B cell (primary cell): ENCODE results near the gene EBP. TPM values are rescaled to one million over a fixed set of nuclear protein-coding genes. Genes with fewer than 3 reads are reported as not detected.

Experiments used
- ATAC-seq: fragments of 200-7000 bp; cut with Tn5 transposase; one replicate; pipeline ENCODE4 v1.10.0; 2021; ENCODE audit warnings: low read depth, mild to moderate bottlenecking, moderate number of reproducible peaks, moderate library complexity
- CTCF ChIA-PET: fragments of 350-600 bp; sonication (Branson Sonifier 250); formaldehyde crosslinking; loops from one replicate; lab custom pipeline; 2021; ENCODE audit warnings: antibody characterized with exemption, inconsistent platforms; lab: Charles Lee
- POLR2A ChIA-PET: fragments of 350-600 bp; sonication (Branson Sonifier 250); formaldehyde crosslinking; loops from one replicate; lab custom pipeline; 2021; ENCODE audit warnings: antibody characterized with exemption; lab: Charles Lee
- DNase-seq: peaks from one replicate; pipeline ENCODE4 v3.0.0; 2013
- H2AFZ ChIP-seq: 2 replicates; pipeline ENCODE4 v1.6.1; 2012; ENCODE audit warnings: mild to moderate bottlenecking, low read depth, low read length; ENCODE audit not compliant: insufficient read depth, poor library complexity, severe bottlenecking
- H3K27ac ChIP-seq, 2 donors: 1 replicate in 1 of 2; 2 replicates in 1 of 2; pipeline ENCODE4 v1.5.1; 2012 to 2013; ENCODE audit warnings: low read length in 2 of 2, mild to moderate bottlenecking in 2 of 2, moderate library complexity in 1 of 2
- H3K27me3 ChIP-seq, 4 experiments: fragments of 200-600 bp in 1 of 4; sonication (generic) in 1 of 4; replicated peaks in 1 of 4; 1 replicate in 2 of 4; 2 replicates in 2 of 4; pipeline versions ENCODE4 v1.6.1 to v1.7.0; 2013 to 2016; ENCODE audit warnings: low read length in 3 of 4, mild to moderate bottlenecking in 2 of 4, mixed read lengths in 1 of 4, moderate library complexity in 1 of 4; ENCODE audit not compliant: insufficient read depth in 4 of 4, control insufficient read depth in 3 of 4; ENCODE audit errors: control extremely low read depth in 1 of 4
- H3K36me3 ChIP-seq, 2 experiments: replicated peaks in 1 of 2; 1 replicate in 1 of 2; 2 replicates in 1 of 2; pipeline versions ENCODE4 v1.6.1 to v1.7.1; 2013; ENCODE audit warnings: low read length in 1 of 2; ENCODE audit not compliant: insufficient read depth in 2 of 2, control insufficient read depth in 1 of 2; ENCODE audit errors: control extremely low read depth in 1 of 2, extremely low read depth in 1 of 2
- H3K4me1 ChIP-seq, 2 donors: fragments of 200-600 bp in 1 of 2; sonication (generic) in 1 of 2; 1 replicate in 1 of 2; 2 replicates in 1 of 2; pipeline versions ENCODE4 v1.5.1 to v1.6.1; 2013 to 2017; ENCODE audit warnings: low read length in 2 of 2; ENCODE audit not compliant: control insufficient read depth in 2 of 2, insufficient read depth in 2 of 2
- H3K4me2 ChIP-seq: replicated peaks from 2 replicates; pipeline ENCODE3; 2012; ENCODE audit warnings: mild to moderate bottlenecking, low read depth, low read length; ENCODE audit not compliant: poor library complexity, severe bottlenecking
- H3K4me3 ChIP-seq, 5 experiments: fragments of 200-600 bp in 1 of 5; sonication (generic) in 1 of 5; 1 replicate in 3 of 5; 2 replicates in 2 of 5; pipeline versions ENCODE4 v1.5.1 to v1.7.0; 2011 to 2016; ENCODE audit warnings: low read length in 4 of 5, mild to moderate bottlenecking in 4 of 5, low read depth in 2 of 5, control low read depth in 1 of 5, moderate library complexity in 1 of 5; ENCODE audit not compliant: insufficient read depth in 1 of 5; ENCODE audit errors: control extremely low read depth in 1 of 5, extremely low read depth in 1 of 5
- H3K79me2 ChIP-seq: fragments of 200-600 bp; sonication (generic); one replicate; pipeline ENCODE4 v1.6.0; 2016; ENCODE audit warnings: low read length; ENCODE audit not compliant: control insufficient read depth, insufficient read depth
- H3K9ac ChIP-seq: fragments of 200-600 bp; sonication (generic); 2 replicates; pipeline ENCODE4 v1.6.1; 2017; ENCODE audit warnings: mild to moderate bottlenecking, low read length, moderate library complexity
- H3K9me3 ChIP-seq, 3 donors: one replicate each; pipeline versions ENCODE4 v1.6.1 to v1.7.1; 2013; ENCODE audit warnings: low read length in 2 of 3; ENCODE audit not compliant: control insufficient read depth in 2 of 3, insufficient read depth in 1 of 3; ENCODE audit errors: control extremely low read depth in 1 of 3
- H4K20me1 ChIP-seq: 2 replicates; pipeline ENCODE4 v1.6.0; 2012; ENCODE audit warnings: mild to moderate bottlenecking, low read length; ENCODE audit not compliant: insufficient read depth, control insufficient read depth, poor library complexity, severe bottlenecking
- H3K27ac Mint-ChIP-seq: one replicate; pipeline ENCODE4 v1.8.0; 2021; ENCODE audit warnings: mixed read lengths
- H3K27me3 Mint-ChIP-seq: one replicate; pipeline ENCODE4 v1.8.0; 2021; ENCODE audit warnings: mixed read lengths
- H3K4me1 Mint-ChIP-seq: one replicate; pipeline ENCODE4 v1.8.0; 2021; ENCODE audit warnings: mixed read lengths
- H3K4me3 Mint-ChIP-seq: one replicate; pipeline ENCODE4 v1.8.0; 2021; ENCODE audit warnings: mixed read lengths
- H3K9me3 Mint-ChIP-seq: one replicate; pipeline ENCODE4 v1.8.0; 2022; ENCODE audit warnings: mixed read lengths; ENCODE audit not compliant: insufficient read depth
- EZH2 ChIP-seq: IDR thresholded peaks from 2 replicates; pipeline ENCODE4 v1.6.1; 2012; ENCODE audit warnings: borderline replicate concordance, low read depth, mild to moderate bottlenecking, moderate library complexity, low read length; ENCODE audit not compliant: insufficient read depth, poor library complexity, severe bottlenecking
- WGBS: methylation state at CpG from one replicate; pipeline ENCODE4 v1.1.5; 2013; ENCODE audit warnings: missing lambda C conversion rate; ENCODE audit not compliant: insufficient coverage; 5-methylcytosine and 5-hydroxymethylcytosine counted together
- intact Hi-C: fragments of 100-400 bp; cut with micrococcal nuclease; formaldehyde crosslinking; loops from one replicate; pipeline ENCODE4 v1.10.0; 2022
- polyA plus RNA-seq: library from polyadenylated mRNA; depleted of rRNA; stranded (reverse); fragments of >200 nt; gene quantifications from 2 replicates; pipeline ENCODE4 v1.2.3, GENCODE V29; 2012
- total RNA-seq, 2 donors: library from RNA; stranded (reverse); fragments of 120-200 nt in 1 of 2; gene quantifications; 1 replicate in 1 of 2; 2 replicates in 1 of 2; pipeline versions ENCODE4 v1.2.3 to v1.2.4, GENCODE V29; 2013 to 2022
- TF ChIP-seq, protein P1 (sequence below): fragments of 200-600 bp; IDR thresholded peaks from one replicate; pipeline ENCODE4 v1.8.0; 2022; ENCODE audit warnings: antibody characterized with exemption, mild to moderate bottlenecking

EBP gene
- total and polyA plus RNA-seq, 2 donors (not counting 1 experiment from before 2014, with no cell fraction given) = 27.9 to 60.8 TPM

DNA sequence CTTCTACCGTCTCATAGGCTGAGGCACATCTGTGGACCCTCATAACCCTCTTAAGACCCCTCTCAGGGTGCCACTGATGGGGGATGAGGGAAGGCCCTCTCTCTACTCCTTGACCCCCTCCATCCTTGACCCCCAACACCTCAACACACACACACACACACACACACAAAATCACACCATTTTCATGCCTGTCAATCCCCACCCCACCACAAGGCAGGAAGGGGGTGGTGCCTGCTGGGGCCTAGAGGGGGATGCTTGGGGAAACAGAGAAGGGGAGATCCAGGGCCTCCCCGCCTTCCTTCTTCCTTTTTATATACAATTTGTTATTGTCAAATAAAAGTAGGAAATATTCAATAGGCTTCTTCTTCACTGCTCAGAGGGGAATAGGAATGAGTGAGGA is 1.2 kb upstream of the EBP start:
- H3K4me2 ChIP-seq = peak overlapping the region; percentile 77
- no peaks in the 10 kb centered on the region for H4K20me1 ChIP-seq
- TF ChIP-seq EZH2 = no peak
- TF ChIP-seq, protein P1, sequence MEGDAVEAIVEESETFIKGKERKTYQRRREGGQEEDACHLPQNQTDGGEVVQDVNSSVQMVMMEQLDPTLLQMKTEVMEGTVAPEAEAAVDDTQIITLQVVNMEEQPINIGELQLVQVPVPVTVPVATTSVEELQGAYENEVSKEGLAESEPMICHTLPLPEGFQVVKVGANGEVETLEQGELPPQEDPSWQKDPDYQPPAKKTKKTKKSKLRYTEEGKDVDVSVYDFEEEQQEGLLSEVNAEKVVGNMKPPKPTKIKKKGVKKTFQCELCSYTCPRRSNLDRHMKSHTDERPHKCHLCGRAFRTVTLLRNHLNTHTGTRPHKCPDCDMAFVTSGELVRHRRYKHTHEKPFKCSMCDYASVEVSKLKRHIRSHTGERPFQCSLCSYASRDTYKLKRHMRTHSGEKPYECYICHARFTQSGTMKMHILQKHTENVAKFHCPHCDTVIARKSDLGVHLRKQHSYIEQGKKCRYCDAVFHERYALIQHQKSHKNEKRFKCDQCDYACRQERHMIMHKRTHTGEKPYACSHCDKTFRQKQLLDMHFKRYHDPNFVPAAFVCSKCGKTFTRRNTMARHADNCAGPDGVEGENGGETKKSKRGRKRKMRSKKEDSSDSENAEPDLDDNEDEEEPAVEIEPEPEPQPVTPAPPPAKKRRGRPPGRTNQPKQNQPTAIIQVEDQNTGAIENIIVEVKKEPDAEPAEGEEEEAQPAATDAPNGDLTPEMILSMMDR = no peak
- Mint-ChIP-seq H3K9me3 (no peaks in the 10 kb centered on the region), H3K4me1 (peaks cover 12% of the 10 kb centered on the region), H3K27ac (peak overlapping the region; percentile 89), H3K4me3 (peak overlapping the region; percentile 87), H3K27me3 (no peaks in the 10 kb centered on the region)
- H3K27ac ChIP-seq = peak overlapping the region in 1 of 2 donors; percentile 58
- ChIA-PET CTCF (no interaction called here), POLR2A (interaction anchor here (1.2 kb wide), 1 partner anchor 19 kb away, joined by 5 read pairs; the partner anchor contains the start of gene TBC1D25)
- no peak overlapping the region for H3K9ac ChIP-seq
- no peaks in the 10 kb centered on the region for H3K27me3 ChIP-seq
- H3K36me3 ChIP-seq = no peaks in the 10 kb centered on the region
- DNase-seq (no peak), ATAC-seq (no peak)
- H3K79me2 ChIP-seq = peaks cover 15% of the 10 kb centered on the region
- intact Hi-C loops = loop anchor here (5.0 kb wide), 1 partner anchor 43 kb away; the partner anchor contains the start of gene FTSJ1
- no peaks in the 10 kb centered on the region for H3K9me3 ChIP-seq
- peak overlapping the region; percentile 67 for H2AFZ ChIP-seq
- WGBS = no CpG with 5 or more reads among the region's 2 CpGs
- no peak overlapping the region for H3K4me3 ChIP-seq
- H3K4me1 ChIP-seq = peaks cover 12 to 19% of the 10 kb centered on the region in 2 donors

DNA sequence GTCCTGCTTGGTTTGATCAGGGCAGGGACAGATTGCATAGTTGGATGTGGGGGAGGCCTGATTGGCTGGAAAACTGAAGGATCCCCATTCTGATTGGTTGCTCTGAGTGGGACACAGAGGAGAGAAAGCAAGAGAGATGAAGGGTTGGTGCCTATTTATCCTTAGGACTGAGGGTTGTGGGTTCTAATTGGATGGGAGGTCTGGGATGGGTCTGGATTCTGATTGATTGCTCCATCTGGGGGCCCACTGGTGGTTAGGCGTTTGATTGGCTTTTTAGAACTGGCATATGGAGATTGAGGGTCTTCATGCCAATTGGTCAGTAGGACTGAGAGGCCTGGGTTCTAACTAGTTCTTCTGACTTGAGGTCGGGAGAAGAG is 644 bp upstream of the EBP start:
- POLR2A ChIA-PET = interaction anchor here (1.0 to 1.5 kb wide), 2 partner anchors 13 to 18 kb away, joined by 4 to 6 read pairs; no protein-coding TSS in a partner anchor

More for the DNA sequence above, 644 bp upstream of the EBP start:
- Histone ChIP-seq H2AFZ (peak overlapping the region; percentile 67), H3K4me3 (peak overlapping the region; percentile 47 to 72 (median 55)), H3K36me3 (no peaks in the 10 kb centered on the region), H4K20me1 (no peaks in the 10 kb centered on the region), H3K27ac (peak overlapping the region; percentile 58 to 74), H3K9ac (peak overlapping the region; percentile 76), H3K4me1 (peaks cover 12 to 19% of the 10 kb centered on the region in 2 donors), H3K27me3 (no peaks in the 10 kb centered on the region), H3K4me2 (peak overlapping the region; percentile 77), H3K79me2 (peaks cover 15% of the 10 kb centered on the region), H3K9me3 (no peaks in the 10 kb centered on the region)
- Mint-ChIP-seq H3K27me3 (no peaks in the 10 kb centered on the region), H3K27ac (peak overlapping the region; percentile 89), H3K4me1 (peaks cover 12% of the 10 kb centered on the region), H3K9me3 (no peaks in the 10 kb centered on the region), H3K4me3 (peak overlapping the region; percentile 87)
- no peak for ATAC-seq
- WGBS = 0% methylated on average over 1 of the region's 2 CpGs
- no peak for TF ChIP-seq EZH2
- TF ChIP-seq, protein P1 = no peak
- CTCF ChIA-PET = no interaction called here
- no peak for DNase-seq
- intact Hi-C loops = loop anchor here (1.0 to 5.0 kb wide), 3 partner anchors 18 to 53 kb away; partner anchors contain the start of genes FTSJ1, RBM3 and TBC1D25
